GM12878 (cell line): ENCODE results near the gene SULT1A2. TPM values are rescaled to one million over a fixed set of nuclear protein-coding genes. Genes with fewer than 3 reads are reported as not detected.

Experiments
- ATF7 ChIP-seq: fragments of 450-650 bp; IDR thresholded peaks from 2 replicates; pipeline ENCODE4 v1.6.1; 2016; ENCODE audit warnings: low read depth, mild to moderate bottlenecking
- BACH1 ChIP-seq: fragments of 450-650 bp; IDR thresholded peaks from 2 replicates; pipeline ENCODE4 v1.6.1; 2017; ENCODE audit warnings: mild to moderate bottlenecking, borderline replicate concordance
- CUX1 ChIP-seq: IDR thresholded peaks from 2 replicates; pipeline ENCODE4 v1.6.1; 2012; ENCODE audit warnings: improper control_type of control experiment, low read depth, low read length; ENCODE audit not compliant: insufficient replicate concordance
- ESRRA ChIP-seq: IDR thresholded peaks from 2 replicates; pipeline ENCODE4 v1.6.1; 2012; ENCODE audit warnings: mild to moderate bottlenecking, low read length, improper control_type of control experiment
- FOXM1 ChIP-seq: IDR thresholded peaks from 2 replicates; pipeline ENCODE4 v1.6.1; 2012; ENCODE audit warnings: low read depth, mild to moderate bottlenecking, inconsistent platforms, low read length, moderate library complexity
- IRF4 ChIP-seq: IDR thresholded peaks from 2 replicates; pipeline ENCODE4 v1.6.1; 2011; ENCODE audit warnings: low read depth, low read length
- POU2F2 ChIP-seq: IDR thresholded peaks from 3 replicates; pipeline ENCODE4 v1.6.1; 2011; ENCODE audit warnings: low read depth, mild to moderate bottlenecking, low read length, borderline replicate concordance
- RELA ChIP-seq: fragments of 450-650 bp; IDR thresholded peaks from 2 replicates; pipeline ENCODE4 v1.8.0; 2014; ENCODE audit warnings: borderline replicate concordance; ENCODE audit not compliant: partially characterized antibody
- TARDBP ChIP-seq: IDR thresholded peaks from 2 replicates; pipeline ENCODE4 v1.6.1; 2016; ENCODE audit warnings: borderline replicate concordance
- ZBTB40 ChIP-seq: fragments of 450-650 bp; IDR thresholded peaks from 2 replicates; pipeline ENCODE4 v1.6.1; 2016; ENCODE audit warnings: mild to moderate bottlenecking, moderate library complexity, borderline replicate concordance
- polyA plus RNA-seq, 11 experiments: library from polyadenylated mRNA; depleted of rRNA in 4 of 11; unstranded in 6 of 11; stranded (reverse) in 5 of 11; fragments of >200 nt; fragmentation: Nextera tagmentation in 4 of 11; fragmentation: Illumina TruSeq in 1 of 11; extraction: Ambion mirVana in 4 of 11; extraction: Trizol in 1 of 11; gene quantifications; 1 replicate in 1 of 11; 2 replicates in 10 of 11; pipeline versions ENCODE4 v1.2.1 to v1.2.3, GENCODE V29; 2011 to 2016; ENCODE audit warnings: inconsistent platforms in 2 of 11, missing spikeins in 2 of 11, low read depth in 1 of 11
- total RNA-seq, 4 experiments: library from RNA; depleted of rRNA in 3 of 4; stranded (reverse); fragments of >200 nt in 3 of 4; fragmentation: Illumina TruSeq in 1 of 4; extraction: Trizol in 1 of 4; gene quantifications; 2 replicates each; pipeline versions ENCODE4 v1.2.1 to v1.2.3, GENCODE V29; 2013 to 2021

Gene SULT1A2
- total and polyA plus RNA-seq, 10 of the 15 experiments (the other 5 are each of a cell fraction or from before 2014, with no cell fraction given) = 0.06 to 0.39 (median 0.07) TPM; not detected in 7

GRCh38 chr16:28597692-28598261, 927 bp upstream of the SULT1A2 start (continued):
- no peak for TF ChIP-seq CUX1
- TF ChIP-seq IRF4 = no peak
- TF ChIP-seq ATF7 = no peak
- TF ChIP-seq RELA = no peak
- no peak for TF ChIP-seq TARDBP
- no peak for TF ChIP-seq ESRRA
- TF ChIP-seq POU2F2 = no peak
- no peak for TF ChIP-seq BACH1
- TF ChIP-seq FOXM1 = no peak
- TF ChIP-seq ZBTB40 = no peak
